GM19397 (cell line): Measurements from ENCODE around the gene CELA2B.
"Not testable (repeated sequence)": the region's sequence is repeated elsewhere in the genome, so short reads cannot be mapped to it uniquely, and the experiment has no call there.

Experiments
- ATAC-seq: cut with Tn5 transposase; IDR thresholded peaks from one replicate; pipeline ENCODE4 v1.9.1; 2021; ENCODE audit warnings: mild to moderate bottlenecking, moderate library complexity; ENCODE audit not compliant: unreplicated experiment

Gene CELA2B

GRCh38 chr1:15444468-15445389 lies 31.2 kb upstream of the CELA2B start:
- no peak for ATAC-seq

GRCh38 chr1:15445390-15446122 lies 30.3 kb upstream of the CELA2B start:
- no peak for ATAC-seq

- ATAC-seq, result no peak
Observed at GRCh38 chr1:15446212-15446611, 29.7 kb upstream of the CELA2B start.

GRCh38 chr1:15448877-15449462 lies 26.9 kb upstream of the CELA2B start:
- no peak for ATAC-seq

- no peak for ATAC-seq
Observed at GRCh38 chr1:15449567-15449966, 26.3 kb upstream of the CELA2B start.

GRCh38 chr1:15451014-15451722 lies 24.7 kb upstream of the CELA2B start:
- ATAC-seq, result no peak

GRCh38 chr1:15452216-15452615 lies 23.7 kb upstream of the CELA2B start:
- no peak for ATAC-seq

GRCh38 chr1:15452866-15453571 lies 22.9 kb upstream of the CELA2B start:
- ATAC-seq, result no peak

- no peak for ATAC-seq
Observed at GRCh38 chr1:15453734-15454133, 22.2 kb upstream of the CELA2B start.

GRCh38 chr1:15454256-15454655 lies 21.6 kb upstream of the CELA2B start:
- no peak for ATAC-seq

GRCh38 chr1:15455522-15455921 lies 20.4 kb upstream of the CELA2B start:
- no peak for ATAC-seq

GRCh38 chr1:15456313-15456954 lies 19.5 kb upstream of the CELA2B start, which contains the start of gene CELA2A:
CELA2A (plus strand) TSS chr1:15456732; CDS start chr1:15456754, 22 bp downstream.
- ATAC-seq, result no peak

- no peak for ATAC-seq
Observed at GRCh38 chr1:15457585-15457984, 18.3 kb upstream of the CELA2B start.

GRCh38 chr1:15458388-15458787 lies 17.5 kb upstream of the CELA2B start:
- ATAC-seq, result not testable (repeated sequence)

- ATAC-seq, result no peak
Observed at GRCh38 chr1:15459771-15460707, 15.9 kb upstream of the CELA2B start.

- no peak for ATAC-seq
Observed at GRCh38 chr1:15460708-15461095, 15.2 kb upstream of the CELA2B start.

- ATAC-seq, result not testable (repeated sequence)
Observed at GRCh38 chr1:15463064-15463800, 12.7 kb upstream of the CELA2B start.

- not testable (repeated sequence) for ATAC-seq
Observed at GRCh38 chr1:15463926-15464322, 12.0 kb upstream of the CELA2B start.
